HG03097 (cell line): Measurements from ENCODE around the gene DNMT3B.
"Not testable (repeated sequence)": the region's sequence is repeated elsewhere in the genome, so short reads cannot be mapped to it uniquely, and the experiment has no call there.

Experiments used
- ATAC-seq: cut with Tn5 transposase; IDR thresholded peaks from one replicate; pipeline ENCODE4 v1.9.1; 2021; ENCODE audit not compliant: unreplicated experiment, low FRiP score

The DNMT3B gene

GRCh38 chr20:32761831-32762753 is at the start of gene DNMT3B:
TSS of gene DNMT3B (plus strand) at chr20:32762385. CDS start at chr20:32780324, 17,939 bp downstream.
- peak; percentile 54 for ATAC-seq

GRCh38 chr20:32718749-32719348 is 43.3 kb upstream of the DNMT3B start:
- no peak for ATAC-seq

DNA sequence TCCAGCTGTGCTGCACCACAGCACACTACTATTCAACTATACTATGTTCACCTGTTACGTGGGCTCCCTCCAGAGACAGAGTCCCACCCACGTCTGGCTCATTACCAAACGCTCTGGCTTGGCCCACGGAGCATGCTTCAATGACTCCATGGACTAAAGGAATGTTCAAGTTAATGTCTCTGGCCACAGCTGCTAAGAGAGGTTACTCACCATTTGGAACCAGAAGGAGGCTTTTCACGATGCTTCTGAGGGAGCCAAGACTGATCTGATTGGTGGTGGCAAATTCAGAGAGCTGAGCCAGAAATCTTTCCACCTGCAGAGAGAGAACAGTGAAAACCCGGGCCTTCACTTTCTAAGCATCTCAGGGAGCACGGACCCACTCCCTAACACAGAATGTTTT is 34.5 kb upstream of the DNMT3B start:
- ATAC-seq: no peak

- ATAC-seq: not testable (repeated sequence)
These were observed 33.8 kb upstream of the DNMT3B start for GRCh38 chr20:32728435-32728834.

DNA sequence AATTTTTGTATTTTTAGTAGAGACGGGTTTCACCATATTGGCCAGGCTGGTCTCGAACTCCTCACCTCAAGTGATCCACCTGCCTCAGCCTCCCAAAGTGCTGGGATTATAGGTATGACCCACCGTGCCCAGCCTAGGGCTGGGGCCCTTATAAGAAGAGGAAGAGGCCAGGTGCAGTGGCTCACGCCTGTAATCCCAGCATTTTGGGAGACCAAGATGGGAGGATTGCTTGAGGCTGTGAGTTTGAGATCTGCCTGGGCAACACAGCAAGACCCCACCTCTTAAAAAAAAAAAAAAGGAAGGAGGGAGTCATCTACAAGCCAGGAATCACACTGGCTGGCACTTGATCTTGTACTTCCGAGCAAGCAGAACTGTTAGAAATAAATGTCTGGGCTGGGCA is 32.9 kb upstream of the DNMT3B start:
- ATAC-seq: not testable (repeated sequence)

GRCh38 chr20:32731882-32732266 is 30.3 kb upstream of the DNMT3B start:
- ATAC-seq: no peak

- no peak for ATAC-seq
These were observed 24.6 kb upstream of the DNMT3B start for GRCh38 chr20:32737371-32738223.

DNA sequence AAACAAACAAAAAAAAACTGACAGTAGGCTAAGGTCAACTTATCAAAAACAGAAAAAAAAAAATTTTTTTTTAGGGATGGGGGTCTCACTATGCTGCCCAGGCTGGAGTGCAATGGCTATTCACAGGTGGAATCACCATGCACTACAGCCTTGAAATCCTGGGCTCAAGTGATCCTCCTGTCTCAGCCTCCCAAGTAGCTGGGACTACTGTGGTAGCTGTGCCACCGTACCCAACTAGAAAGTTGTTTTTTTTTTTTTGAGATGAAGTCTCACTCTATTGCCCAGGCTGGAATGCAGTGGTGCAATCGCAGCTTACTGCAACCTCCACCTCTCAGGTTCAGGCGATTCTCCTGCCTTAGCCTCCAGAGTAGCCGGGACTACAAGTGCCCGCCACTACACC is 21.0 kb upstream of the DNMT3B start:
- ATAC-seq: no peak

- ATAC-seq: no peak
These were observed 19.6 kb upstream of the DNMT3B start for GRCh38 chr20:32742322-32743236.

DNA sequence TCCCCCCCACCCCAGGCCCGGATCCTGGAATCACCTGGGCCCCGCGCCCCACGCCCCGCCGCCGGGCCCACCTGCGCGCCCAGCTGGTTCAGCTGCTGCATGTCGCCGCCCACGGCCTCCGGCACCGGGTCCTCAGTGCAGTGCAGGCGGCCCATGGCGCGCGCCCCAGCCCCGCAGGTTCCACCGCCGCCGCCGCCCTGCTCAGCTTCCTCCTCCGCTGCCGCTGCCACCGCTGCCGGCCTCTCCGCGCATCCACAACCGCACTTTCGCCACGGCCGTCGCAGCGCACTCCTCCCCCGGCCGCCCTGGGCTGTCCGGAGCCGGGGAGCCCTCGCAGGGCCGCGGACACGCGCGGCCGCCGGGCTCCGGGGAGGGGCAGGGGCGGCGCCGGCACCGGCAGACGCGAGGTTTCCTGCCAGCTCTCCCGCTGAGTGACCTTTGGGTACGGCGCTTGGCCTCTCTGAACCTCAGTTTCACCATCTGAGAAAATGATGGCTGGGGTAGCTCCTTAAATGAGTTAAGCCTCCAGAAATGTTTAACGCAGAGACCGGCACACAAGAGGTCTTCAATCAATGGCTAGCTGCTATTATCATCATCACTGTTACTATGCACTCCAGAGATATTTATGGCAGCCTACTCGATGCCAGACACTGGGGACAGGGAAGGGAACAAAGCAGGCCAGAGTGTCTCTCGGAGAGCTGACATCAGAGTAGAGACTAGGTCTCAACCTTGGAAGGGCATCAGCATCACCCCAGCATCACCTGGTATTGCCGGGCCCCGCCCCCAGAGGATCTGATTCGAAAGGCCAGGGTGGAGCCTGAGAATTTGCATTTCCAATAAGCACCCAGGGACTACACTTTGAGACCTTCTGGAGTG is 18.7 kb upstream of the DNMT3B start, which contains the start of gene COMMD7:
TSS of gene COMMD7 (minus strand) at position 231 of the 876 bp plus-strand sequence. CDS start at position 155, 76 bp downstream.
- ATAC-seq: no peak

DNA sequence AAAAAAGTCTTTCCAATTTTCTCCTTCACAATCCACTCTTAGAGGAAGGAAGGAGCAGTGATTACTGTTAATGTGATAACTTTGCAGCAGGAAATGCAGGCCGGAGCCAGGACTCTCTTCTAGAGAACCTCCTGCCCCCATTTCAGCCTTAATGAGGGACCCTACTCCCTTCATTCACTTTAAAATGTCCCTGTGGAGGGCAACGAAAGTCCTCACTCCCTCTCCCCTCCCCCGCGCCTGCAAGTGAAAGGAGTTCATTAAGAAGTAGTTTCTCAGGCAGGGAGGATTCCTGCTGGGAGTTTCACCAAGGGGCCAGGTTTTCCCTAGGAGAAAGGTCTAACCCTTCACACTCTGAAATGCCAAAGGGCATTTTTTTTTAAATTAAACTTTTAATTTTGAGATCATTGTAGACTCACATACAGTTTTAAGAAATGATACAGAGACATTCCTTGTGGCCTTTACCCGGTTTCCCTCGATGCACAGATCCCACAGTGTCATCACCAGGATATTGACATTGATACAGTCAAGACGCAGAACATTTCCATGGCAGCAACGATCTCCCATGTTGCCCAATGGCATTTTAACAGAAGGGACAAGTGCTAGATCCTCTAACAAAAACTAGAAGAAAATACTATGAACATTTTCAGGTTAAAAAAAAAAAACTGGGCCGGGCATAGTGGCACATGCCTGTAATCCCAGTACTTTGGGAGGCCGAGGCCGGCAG is 12.1 kb upstream of the DNMT3B start:
- ATAC-seq: no peak

GRCh38 chr20:32751293-32751692 is 10.9 kb upstream of the DNMT3B start:
- no peak for ATAC-seq

DNA sequence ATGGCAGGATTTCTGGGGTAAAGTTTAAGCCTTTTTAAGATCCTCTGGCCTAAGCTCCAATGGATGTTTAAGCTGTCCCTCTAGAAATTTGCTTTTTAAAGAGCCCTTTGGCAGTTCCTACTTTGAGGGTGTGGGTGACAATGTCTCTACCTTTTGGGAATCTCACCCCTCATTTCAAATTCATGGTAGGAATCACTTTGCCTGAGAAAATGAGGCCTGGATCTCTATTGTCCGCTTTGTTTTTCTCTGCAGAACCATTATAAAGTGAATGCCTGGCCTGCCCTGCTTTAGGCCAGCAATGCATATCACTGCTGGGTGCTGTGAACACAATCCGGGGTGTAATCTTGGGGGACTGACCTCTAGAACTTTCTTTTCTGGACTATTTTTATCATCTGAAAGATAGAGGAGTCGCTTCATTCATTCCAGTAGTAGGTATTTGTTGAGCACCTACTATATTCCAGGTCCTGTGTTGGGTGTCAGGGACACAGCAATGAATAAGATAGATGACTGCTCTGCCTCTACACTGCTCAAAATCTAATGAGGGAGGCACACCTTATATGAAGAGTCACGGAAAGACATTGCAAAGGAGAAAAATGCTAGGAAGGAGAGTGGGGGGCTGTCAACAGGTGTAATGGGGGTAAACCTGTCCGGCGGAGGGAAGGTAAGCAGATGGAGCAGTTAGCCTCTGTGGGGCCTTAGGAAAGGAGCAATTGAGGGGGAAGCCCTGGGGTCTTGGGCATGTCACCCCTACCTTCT is 10.3 kb upstream of the DNMT3B start:
- ATAC-seq: no peak

DNA sequence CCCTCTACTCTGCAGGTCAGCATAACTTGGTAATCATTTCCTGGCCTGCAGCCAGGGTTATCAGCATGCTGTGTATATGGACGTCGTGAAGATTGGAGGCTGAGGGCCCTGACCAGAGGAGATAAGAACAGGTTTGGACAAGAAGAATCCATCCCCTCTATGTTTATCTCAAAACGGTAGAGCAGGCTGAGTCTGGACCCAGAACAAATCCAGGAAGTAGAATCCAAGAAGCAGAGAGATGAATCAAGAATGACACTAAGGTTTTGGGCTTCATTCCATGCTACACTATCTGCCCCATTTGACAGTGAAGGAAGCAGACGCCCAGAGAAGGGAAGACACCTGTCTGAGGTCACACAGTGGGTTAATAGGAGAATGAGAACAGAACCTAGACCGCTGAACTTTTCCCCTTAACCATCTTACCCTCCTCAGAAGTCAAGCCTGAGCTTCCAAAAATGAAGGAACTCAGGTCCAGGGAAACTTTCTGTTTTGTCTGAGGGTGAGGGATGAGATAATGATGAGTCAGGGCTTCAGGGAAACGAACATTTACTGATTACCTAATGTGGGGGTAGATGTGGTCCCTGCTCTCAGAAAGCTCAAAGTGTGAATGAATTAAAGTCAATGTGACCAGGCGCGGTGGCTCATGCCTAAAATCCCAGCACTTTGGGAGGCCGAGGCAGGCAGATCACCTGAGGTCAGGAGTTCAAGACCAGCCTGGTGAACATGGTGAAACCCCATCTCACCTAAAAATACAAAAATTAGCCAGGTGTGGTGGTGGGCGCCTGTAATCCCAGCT is 9.5 kb upstream of the DNMT3B start:
- ATAC-seq: no peak

GRCh38 chr20:32753731-32754130 is 8.5 kb upstream of the DNMT3B start:
- ATAC-seq: no peak

GRCh38 chr20:32756156-32756555 is 6.0 kb upstream of the DNMT3B start:
- ATAC-seq: no peak

DNA sequence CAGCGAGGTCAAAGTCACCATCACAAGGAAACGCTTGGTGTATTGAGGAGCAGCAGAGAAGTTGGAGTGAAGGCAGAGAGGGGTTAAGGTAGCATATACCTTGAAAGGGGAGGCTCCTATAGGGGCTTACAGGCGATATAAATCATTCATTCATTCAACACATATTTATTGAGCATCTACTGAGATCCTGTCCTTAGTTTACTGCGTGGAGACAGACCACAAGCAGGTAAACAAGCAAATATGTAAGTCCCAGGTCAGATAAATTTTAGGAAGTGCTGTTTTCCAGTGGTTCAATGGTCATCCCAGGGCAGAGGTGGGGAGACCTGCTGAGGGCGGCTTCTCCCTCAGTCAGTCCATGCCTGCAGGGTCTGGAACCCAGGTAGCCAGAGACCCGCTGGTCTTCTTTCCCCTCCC is 761 bp upstream of the DNMT3B start:
- no peak for ATAC-seq
